ENCODE measurements around the gene ZNF846.

Gene ZNF846

GRCh38 chr19:9808855-9809824 lies 40.6 kb upstream of the ZNF846 start:
- no peaks in the 10 kb centered on the region for H3K9me3 ChIP-seq (replicated peaks; ENCODE audit: insufficient read depth, low read length)
- DNase-seq, result peak; percentile 96
- H3K4me2 ChIP-seq (ENCODE audit: low read depth, low read length), result peak overlapping the region; percentile 32; the same call in 1 of the 2 replicates
- H3K79me2 ChIP-seq (ENCODE audit: low read length), result peaks cover 17% of the 10 kb centered on the region
- no peaks in the 10 kb centered on the region for H3K9me2 ChIP-seq (replicated peaks; ENCODE audit: insufficient read depth, low read length)
- no peaks in the 10 kb centered on the region for H3K27me3 ChIP-seq (replicated peaks; ENCODE audit: insufficient read depth, low read length)
- H3F3A ChIP-seq (ENCODE audit: insufficient read depth, low read length), result peaks cover 43% of the 10 kb centered on the region
- peak overlapping the region; percentile 93 for H3K27ac ChIP-seq (ENCODE audit: low read length)
- TF ChIP-seq EZH2 (optimal IDR thresholded peaks at IDR 0.05; ENCODE audit: low read depth, low read length), result no peak
- TF ChIP-seq EZH2phosphoT487 (IDR thresholded peaks at IDR 0.05; ENCODE audit: low read length), result no peak
- TF ChIP-seq CTCF (IDR thresholded peaks at IDR 0.05; ENCODE audit: low read length), result no peak
- peaks cover 43% of the 10 kb centered on the region for H3K4me1 ChIP-seq (ENCODE audit: low read length)
- H2AFZ ChIP-seq (ENCODE audit: low read length), result peak overlapping the region; percentile 30; the same call in 1 of the 2 replicates
- H3K9ac ChIP-seq (ENCODE audit: low read length), result peak overlapping the region; percentile 38; the same call in 1 of the 2 replicates
- H3K36me3 ChIP-seq (replicated peaks; ENCODE audit: insufficient read depth, low read length), result peaks cover 4% of the 10 kb centered on the region
- no peaks in the 10 kb centered on the region for H4K20me1 ChIP-seq (ENCODE audit: insufficient read depth, low read length)
- no peak overlapping the region for H3K4me3 ChIP-seq (ENCODE audit: low read length)

GRCh38 chr19:9806803-9807202 lies 38.3 kb upstream of the ZNF846 start:
- no peaks in the 10 kb centered on the region for H3K27me3 ChIP-seq (replicated peaks; ENCODE audit: insufficient read depth, low read length)
- H3K4me2 ChIP-seq (ENCODE audit: low read depth, low read length), result peak overlapping the region; percentile 20; the same call in 1 of the 2 replicates
- peaks cover 43% of the 10 kb centered on the region for H3K4me1 ChIP-seq (ENCODE audit: low read length)
- H4K20me1 ChIP-seq (ENCODE audit: insufficient read depth, low read length), result no peaks in the 10 kb centered on the region
- H2AFZ ChIP-seq (ENCODE audit: low read length), result no peak overlapping the region
- no peak for TF ChIP-seq EZH2 (optimal IDR thresholded peaks at IDR 0.05; ENCODE audit: low read depth, low read length)
- TF ChIP-seq EZH2phosphoT487 (IDR thresholded peaks at IDR 0.05; ENCODE audit: low read length), result no peak
- TF ChIP-seq CTCF (IDR thresholded peaks at IDR 0.05; ENCODE audit: low read length), result no peak
- H3K36me3 ChIP-seq (replicated peaks; ENCODE audit: insufficient read depth, low read length), result peaks cover 4% of the 10 kb centered on the region
- peaks cover 43% of the 10 kb centered on the region for H3F3A ChIP-seq (ENCODE audit: insufficient read depth, low read length)
- H3K9ac ChIP-seq (ENCODE audit: low read length), result no peak overlapping the region
- peak overlapping the region; percentile 93 for H3K27ac ChIP-seq (ENCODE audit: low read length)
- no peaks in the 10 kb centered on the region for H3K9me3 ChIP-seq (replicated peaks; ENCODE audit: insufficient read depth, low read length)
- DNase-seq, result peak; percentile 84
- H3K4me3 ChIP-seq (ENCODE audit: low read length), result no peak overlapping the region
- peaks cover 9% of the 10 kb centered on the region for H3K79me2 ChIP-seq (ENCODE audit: low read length)
- no peaks in the 10 kb centered on the region for H3K9me2 ChIP-seq (replicated peaks; ENCODE audit: insufficient read depth, low read length)

GRCh38 chr19:9801976-9802375 lies 33.4 kb upstream of the ZNF846 start:
- Histone ChIP-seq H4K20me1 (ENCODE audit: insufficient read depth, low read length) (no peaks in the 10 kb centered on the region), H3K4me1 (ENCODE audit: low read length) (peaks cover 4% of the 10 kb centered on the region), H3K27ac (ENCODE audit: low read length) (no peak overlapping the region), H3K27me3 (replicated peaks; ENCODE audit: insufficient read depth, low read length) (no peaks in the 10 kb centered on the region), H3K9me2 (replicated peaks; ENCODE audit: insufficient read depth, low read length) (no peaks in the 10 kb centered on the region), H3F3A (ENCODE audit: insufficient read depth, low read length) (peaks cover 8% of the 10 kb centered on the region), H2AFZ (ENCODE audit: low read length) (no peak overlapping the region), H3K79me2 (ENCODE audit: low read length) (no peaks in the 10 kb centered on the region), H3K9ac (ENCODE audit: low read length) (no peak overlapping the region), H3K9me3 (replicated peaks; ENCODE audit: insufficient read depth, low read length) (no peaks in the 10 kb centered on the region), H3K36me3 (replicated peaks; ENCODE audit: insufficient read depth, low read length) (no peaks in the 10 kb centered on the region), H3K4me3 (ENCODE audit: low read length) (no peak overlapping the region), H3K4me2 (ENCODE audit: low read depth, low read length) (no peak overlapping the region)
- no peak for DNase-seq
- TF ChIP-seq EZH2phosphoT487 (IDR thresholded peaks at IDR 0.05; ENCODE audit: low read length), result no peak
- TF ChIP-seq CTCF (IDR thresholded peaks at IDR 0.05; ENCODE audit: low read length), result no peak
- no peak for TF ChIP-seq EZH2 (optimal IDR thresholded peaks at IDR 0.05; ENCODE audit: low read depth, low read length)

Data from MM.1S (cell line).